Naive thymus-derived CD4-positive, alpha-beta T cell (primary cell): ENCODE measurements around the gene EPHA8. TPM values are rescaled to one million over a fixed set of nuclear protein-coding genes. Genes with fewer than 3 reads are reported as not detected.

ENCODE experiments used
- ATAC-seq: fragments of 150-1000 bp; cut with Tn5 transposase; 2 replicates; pipeline ENCODE4 v1.10.0; 2021; ENCODE audit warnings: mild to moderate bottlenecking, moderate library complexity
- CTCF ChIA-PET: fragments of 350-600 bp; sonication (Branson Sonifier 250); formaldehyde crosslinking; loops from one replicate; lab custom pipeline; 2021; ENCODE audit warnings: antibody characterized with exemption; lab: Charles Lee
- POLR2A ChIA-PET: fragments of 350-600 bp; sonication (Branson Sonifier 250); formaldehyde crosslinking; loops from one replicate; lab custom pipeline; 2021; ENCODE audit warnings: antibody characterized with exemption, inconsistent platforms; lab: Charles Lee
- DNase-seq, 9 donors: peaks; one replicate each; pipeline versions ENCODE4 v3.0.0 to v3.0.0-alpha.2; 2020 to 2022; ENCODE audit warnings: mixed read lengths in 1 of 9
- H3K27ac ChIP-seq: one replicate; pipeline ENCODE4 v1.7.0; 2013; ENCODE audit warnings: mild to moderate bottlenecking, low read depth, low read length, moderate library complexity
- H3K27me3 ChIP-seq, 2 donors: one replicate each; pipeline ENCODE4 v1.7.0; 2013; ENCODE audit warnings: low read length in 2 of 2, mild to moderate bottlenecking in 2 of 2, moderate library complexity in 2 of 2; ENCODE audit not compliant: control insufficient read depth in 2 of 2, insufficient read depth in 2 of 2
- H3K36me3 ChIP-seq, 3 experiments: 1 replicate in 2 of 3; 2 replicates in 1 of 3; pipeline ENCODE4 v1.7.0; 2013; ENCODE audit warnings: low read length in 3 of 3, mild to moderate bottlenecking in 3 of 3, moderate library complexity in 1 of 3; ENCODE audit not compliant: insufficient read depth in 3 of 3, control insufficient read depth in 2 of 3
- H3K4me1 ChIP-seq, 2 donors: one replicate each; pipeline ENCODE4 v1.7.0; 2013; ENCODE audit warnings: low read length in 2 of 2, mild to moderate bottlenecking in 2 of 2, moderate library complexity in 1 of 2; ENCODE audit not compliant: control insufficient read depth in 2 of 2, insufficient read depth in 2 of 2
- H3K4me3 ChIP-seq: 2 replicates; pipeline ENCODE4 v1.7.0; 2013; ENCODE audit warnings: mild to moderate bottlenecking, low read length
- H3K9me3 ChIP-seq, 3 experiments: 1 replicate in 2 of 3; 2 replicates in 1 of 3; pipeline ENCODE4 v1.7.0; 2013; ENCODE audit warnings: low read length in 3 of 3; ENCODE audit not compliant: control insufficient read depth in 2 of 3
- H3K27ac Mint-ChIP-seq, 9 donors: one replicate each; pipeline ENCODE4 v1.8.0; 2020 to 2022; ENCODE audit warnings: mixed read lengths in 9 of 9, mild to moderate bottlenecking in 8 of 9, moderate library complexity in 5 of 9, inconsistent platforms in 2 of 9
- H3K27me3 Mint-ChIP-seq, 5 donors: one replicate each; pipeline ENCODE4 v1.8.0; 2021 to 2022; ENCODE audit warnings: mixed read lengths in 5 of 5, mild to moderate bottlenecking in 1 of 5
- H3K36me3 Mint-ChIP-seq, 5 donors: one replicate each; pipeline ENCODE4 v1.8.0; 2020 to 2022; ENCODE audit warnings: mixed read lengths in 5 of 5, mild to moderate bottlenecking in 3 of 5, inconsistent platforms in 1 of 5
- H3K4me1 Mint-ChIP-seq, 7 donors: one replicate each; pipeline ENCODE4 v1.8.0; 2020 to 2022; ENCODE audit warnings: mixed read lengths in 7 of 7, mild to moderate bottlenecking in 3 of 7, inconsistent platforms in 1 of 7
- H3K4me3 Mint-ChIP-seq, 10 donors: one replicate each; pipeline ENCODE4 v1.8.0; 2020 to 2022; ENCODE audit warnings: mild to moderate bottlenecking in 10 of 10, mixed read lengths in 10 of 10, moderate library complexity in 6 of 10, inconsistent platforms in 2 of 10
- H3K9me3 Mint-ChIP-seq, 11 donors: one replicate each; pipeline ENCODE4 v1.8.0; 2020 to 2022; ENCODE audit warnings: mixed read lengths in 11 of 11, mild to moderate bottlenecking in 4 of 11, inconsistent platforms in 1 of 11, moderate library complexity in 1 of 11
- intact Hi-C, 2 donors: fragments of 100-400 bp; cut with micrococcal nuclease; formaldehyde crosslinking; loops; one replicate each; pipeline ENCODE4 v1.15.1; 2023
- microRNA-seq: library from miRNA; unstranded; fragments of <30 nt; microRNA quantifications from one replicate; pipeline ENCODE4 v1.2.0, GENCODE V29; 2022; ENCODE audit warnings: borderline microRNAs expressed
- polyA plus RNA-seq, 2 donors: library from polyadenylated mRNA; unstranded; fragments of 300-500 nt; fragmentation: Illumina TruSeq; gene quantifications; one replicate each; pipeline ENCODE4 v1.2.3, GENCODE V29; 2021
- total RNA-seq, 6 experiments: library from RNA in 5 of 6; stranded (reverse) in 5 of 6; gene quantifications; 1 replicate in 5 of 6; 2 replicates in 1 of 6; pipeline ENCODE4 v1.2.3 and lab custom pipeline; 2021 to 2026

Gene EPHA8
- total and polyA plus RNA-seq, 7 experiments from 2014 or later = not detected

- H3K27me3 ChIP-seq = no peaks in the 10 kb centered on the region
- POLR2A ChIA-PET = no interaction called here
- H3K9me3 Mint-ChIP-seq = no peaks in the 10 kb centered on the region
- no peak overlapping the region for H3K4me3 ChIP-seq
- no peak for DNase-seq
- no peaks in the 10 kb centered on the region for H3K4me1 Mint-ChIP-seq
- no peaks in the 10 kb centered on the region for H3K36me3 ChIP-seq
- no peaks in the 10 kb centered on the region for H3K9me3 ChIP-seq
- no peak overlapping the region for H3K27ac ChIP-seq
- no peaks in the 10 kb centered on the region for H3K4me1 ChIP-seq
- no peak overlapping the region for H3K4me3 Mint-ChIP-seq
- H3K36me3 Mint-ChIP-seq = no peaks in the 10 kb centered on the region
- H3K27ac Mint-ChIP-seq = no peak overlapping the region
- H3K27me3 Mint-ChIP-seq = peaks cover 0 to 21% (median 12%) of the 10 kb centered on the region in 5 donors
- CTCF ChIA-PET = no interaction called here
- intact Hi-C loops = no loop called here
- no peak for ATAC-seq
These were observed 88.9 kb downstream of the EPHA8 start for GRCh38 chr1:22651941-22652856.

- Histone ChIP-seq H3K27me3 (no peaks in the 10 kb centered on the region), H3K9me3 (no peaks in the 10 kb centered on the region), H3K4me1 (no peaks in the 10 kb centered on the region), H3K27ac (no peak within 1 kb of the TSS), H3K4me3 (no peak within 1 kb of the TSS), H3K36me3 (no peaks in the 10 kb centered on the region)
- H3K9me3 Mint-ChIP-seq = no peaks in the 10 kb centered on the region
- no peak within 1 kb of the TSS for H3K27ac Mint-ChIP-seq
- H3K4me1 Mint-ChIP-seq = no peaks in the 10 kb centered on the region
- no peak within 1 kb of the TSS for H3K4me3 Mint-ChIP-seq
- intact Hi-C loops = no loop called here
- H3K36me3 Mint-ChIP-seq = no peaks in the 10 kb centered on the region
- POLR2A ChIA-PET = no interaction called here
- H3K27me3 Mint-ChIP-seq = peaks cover 0 to 24% (median 12%) of the 10 kb centered on the region in 5 donors
- ATAC-seq (no peak), DNase-seq (no peak)
- CTCF ChIA-PET = no interaction called here
These were observed 89.6 kb downstream of the EPHA8 start, which contains the start of gene C1QB for GRCh38 chr1:22652881-22653316. TSS of gene C1QB (plus strand) at chr1:22653236. CDS start at chr1:22659463, 6,227 bp downstream.

Small RNA genes within 50 kb of the gene (microRNA-seq; reads per million reads assigned to microRNA genes)
- gene MIR6127 = not detected

Other genes starting within 250 kb of the EPHA8 start
- gene ZBTB40, start 111.6 kb upstream of the EPHA8 start, total RNA-seq = 10 to 100 TPM; 23.1 to 60.6 (median 43.5) TPM
- gene ZBTB40, start 111.6 kb upstream of the EPHA8 start, polyA plus RNA-seq = 1 to 10 TPM; 5.7 to 6.2 TPM
- 1 to 10 TPM in 3 of 5 experiments, under 1 TPM in 1, not detected in 1; 0.34 to 3.5 (median 2.8) TPM for gene C1QA, start 73.1 kb downstream of the EPHA8 start, total RNA-seq
- gene C1QA, start 73.1 kb downstream of the EPHA8 start, polyA plus RNA-seq = not detected
- gene C1QC, start 80.1 kb downstream of the EPHA8 start, total RNA-seq = 1 to 10 TPM in 2 of 5 experiments, not detected in 3; 5.1 to 5.2 TPM
- not detected for gene C1QC, start 80.1 kb downstream of the EPHA8 start, polyA plus RNA-seq
- gene C1QB, start 89.7 kb downstream of the EPHA8 start, total RNA-seq = 1 to 10 TPM in 3 of 5 experiments, under 1 TPM in 1, not detected in 1; 0.53 to 2.4 (median 1.2) TPM
- not detected for gene C1QB, start 89.7 kb downstream of the EPHA8 start, polyA plus RNA-seq
- gene EPHB2, start 147.3 kb downstream of the EPHA8 start, total RNA-seq = 1 to 10 TPM in 1 of 5 experiments, under 1 TPM in 3, not detected in 1; 0.27 to 2.2 (median 0.49) TPM
- not detected for gene EPHB2, start 147.3 kb downstream of the EPHA8 start, polyA plus RNA-seq